Measurements from ENCODE around the gene GCHFR.

DNA sequence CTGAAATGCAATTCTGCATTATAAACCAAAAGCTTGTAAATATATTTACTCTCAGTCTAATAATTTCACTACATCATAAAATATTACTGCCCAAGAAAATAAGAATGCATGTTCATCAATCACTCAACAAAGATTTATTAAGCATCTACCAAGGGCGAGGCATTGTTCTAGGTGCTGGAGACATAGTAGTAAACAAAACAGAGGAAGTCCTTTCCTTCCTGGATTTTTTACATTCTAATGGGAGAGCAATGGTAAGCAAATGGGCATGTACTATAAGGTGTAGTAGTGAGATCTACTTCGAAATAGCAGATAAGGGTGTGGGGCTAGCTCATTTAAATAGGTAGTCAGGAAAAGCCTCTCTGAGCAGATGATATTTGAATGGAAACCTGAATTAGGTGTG is 32.2 kb downstream of the GCHFR start:
- TF ChIP-seq, protein P1, sequence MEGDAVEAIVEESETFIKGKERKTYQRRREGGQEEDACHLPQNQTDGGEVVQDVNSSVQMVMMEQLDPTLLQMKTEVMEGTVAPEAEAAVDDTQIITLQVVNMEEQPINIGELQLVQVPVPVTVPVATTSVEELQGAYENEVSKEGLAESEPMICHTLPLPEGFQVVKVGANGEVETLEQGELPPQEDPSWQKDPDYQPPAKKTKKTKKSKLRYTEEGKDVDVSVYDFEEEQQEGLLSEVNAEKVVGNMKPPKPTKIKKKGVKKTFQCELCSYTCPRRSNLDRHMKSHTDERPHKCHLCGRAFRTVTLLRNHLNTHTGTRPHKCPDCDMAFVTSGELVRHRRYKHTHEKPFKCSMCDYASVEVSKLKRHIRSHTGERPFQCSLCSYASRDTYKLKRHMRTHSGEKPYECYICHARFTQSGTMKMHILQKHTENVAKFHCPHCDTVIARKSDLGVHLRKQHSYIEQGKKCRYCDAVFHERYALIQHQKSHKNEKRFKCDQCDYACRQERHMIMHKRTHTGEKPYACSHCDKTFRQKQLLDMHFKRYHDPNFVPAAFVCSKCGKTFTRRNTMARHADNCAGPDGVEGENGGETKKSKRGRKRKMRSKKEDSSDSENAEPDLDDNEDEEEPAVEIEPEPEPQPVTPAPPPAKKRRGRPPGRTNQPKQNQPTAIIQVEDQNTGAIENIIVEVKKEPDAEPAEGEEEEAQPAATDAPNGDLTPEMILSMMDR (IDR thresholded peaks at IDR 0.05; ENCODE audit: poor library complexity) = no peak
- TF ChIP-seq EZH2 (IDR thresholded peaks at IDR 0.05; ENCODE audit: borderline replicate concordance) = no peak
- no peak for TF ChIP-seq EZH2phosphoT487 (IDR thresholded peaks at IDR 0.05; ENCODE audit: low read depth, severe bottlenecking, unreplicated experiment)

All from hepatocyte (in vitro differentiated cells).